Thoracic aorta (tissue), 2 donors: ENCODE results near the gene SNRK. TPM values are rescaled to one million over a fixed set of nuclear protein-coding genes. Genes with fewer than 3 reads are reported as not detected.
A peak's percentile ranks its signal among the peaks of the same experiment; 100 is the strongest.

Experiments used
- ATAC-seq: fragments of 150-250 bp; one replicate; pipeline ENCODE4 v1.8.0; 2017; ENCODE audit warnings: low read depth; ENCODE audit not compliant: insufficient number of reproducible peaks, low FRiP score
- DNase-seq: peaks from one replicate; pipeline ENCODE4 v3.0.0-alpha.2; 2020; ENCODE audit warnings: low spot score
- H3K27ac ChIP-seq, 2 donors: fragments of 200-600 bp; sonication (generic); 1 replicate in 1 of 2; 2 replicates in 1 of 2; pipeline ENCODE4 v1.5.1; 2016; ENCODE audit warnings: mild to moderate bottlenecking in 2 of 2, moderate library complexity in 2 of 2
- H3K27me3 ChIP-seq: fragments of 200-600 bp; sonication (generic); replicated peaks from 2 replicates; pipeline ENCODE4 v1.6.0; 2016; ENCODE audit warnings: mild to moderate bottlenecking; ENCODE audit not compliant: insufficient read depth
- H3K36me3 ChIP-seq: fragments of 200-600 bp; sonication (generic); one replicate; pipeline ENCODE4 v1.5.1; 2016
- H3K4me1 ChIP-seq, 2 donors: fragments of 200-600 bp; sonication (generic); 1 replicate in 1 of 2; 2 replicates in 1 of 2; pipeline versions ENCODE4 v1.5.1 to v1.6.0; 2016; ENCODE audit warnings: low read depth in 2 of 2, mild to moderate bottlenecking in 1 of 2; ENCODE audit not compliant: control insufficient read depth in 1 of 2
- H3K4me3 ChIP-seq: fragments of 200-600 bp; sonication (generic); 2 replicates; pipeline ENCODE4 v1.5.1; 2016; ENCODE audit warnings: mild to moderate bottlenecking
- H3K9me3 ChIP-seq: fragments of 200-600 bp; sonication (generic); 2 replicates; pipeline ENCODE4 v1.5.1; 2016
- total RNA-seq, 2 donors: library from RNA; depleted of rRNA; stranded (reverse); fragments of >200 nt; gene quantifications; one replicate each; pipeline versions ENCODE4 v1.1.0 to v1.2.3, GENCODE V29; 2016
- TF ChIP-seq, protein P1 (sequence below): fragments of 200-600 bp; sonication (generic); IDR thresholded peaks from one replicate; pipeline ENCODE4 v1.5.1; 2019; ENCODE audit warnings: antibody characterized with exemption

SNRK gene
- total RNA-seq, 2 donors from 2014 or later = 26.5 to 82.6 TPM

DNA sequence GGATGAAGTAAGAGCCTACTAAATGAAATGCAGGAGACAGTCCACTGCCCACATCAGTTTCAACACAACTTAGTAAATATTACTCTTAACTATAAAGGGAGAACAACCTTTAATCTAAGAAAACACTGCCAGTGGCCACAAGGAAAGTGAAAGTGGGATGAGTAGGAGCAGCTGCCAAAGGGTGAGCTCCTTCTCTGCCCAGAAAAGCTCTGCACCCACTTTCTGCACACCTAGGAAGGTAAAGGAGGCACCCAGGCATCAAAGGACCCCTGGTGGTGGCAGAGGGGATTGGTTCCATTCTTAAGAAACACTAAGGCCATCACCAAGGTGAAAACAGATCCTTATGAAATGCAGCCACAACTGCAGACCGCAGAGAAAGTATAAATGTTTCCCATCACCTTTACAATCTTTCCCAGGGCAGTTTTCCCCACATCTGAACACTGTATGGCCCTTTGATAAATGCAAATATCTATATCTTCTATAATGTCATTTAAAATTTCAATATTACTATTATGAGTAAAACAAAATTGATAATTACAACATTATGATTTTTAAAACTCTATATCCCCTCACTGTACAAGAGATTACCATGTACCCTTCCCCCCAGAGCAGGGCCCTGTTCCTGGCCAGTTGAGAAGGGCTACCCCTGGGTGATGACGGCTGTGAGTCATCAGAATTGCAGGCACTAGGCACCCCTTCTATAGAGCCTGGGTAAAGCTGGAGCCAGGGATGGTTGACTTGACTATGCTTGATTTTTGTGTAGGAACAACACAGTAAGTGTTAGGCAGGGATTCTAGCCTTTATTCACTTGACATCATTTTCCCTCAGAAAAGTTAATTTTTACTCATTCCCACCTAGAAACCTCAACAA, 92.0 kb downstream of the SNRK start:
- no peak for ATAC-seq
- Histone ChIP-seq H3K4me1 (peaks cover 11 to 27% of the 10 kb centered on the region in 2 donors), H3K27me3 (no peaks in the 10 kb centered on the region), H3K4me3 (no peak overlapping the region), H3K9me3 (no peaks in the 10 kb centered on the region), H3K36me3 (no peaks in the 10 kb centered on the region), H3K27ac (peak overlapping the region; percentile 65 to 68)
- TF ChIP-seq, protein P1, sequence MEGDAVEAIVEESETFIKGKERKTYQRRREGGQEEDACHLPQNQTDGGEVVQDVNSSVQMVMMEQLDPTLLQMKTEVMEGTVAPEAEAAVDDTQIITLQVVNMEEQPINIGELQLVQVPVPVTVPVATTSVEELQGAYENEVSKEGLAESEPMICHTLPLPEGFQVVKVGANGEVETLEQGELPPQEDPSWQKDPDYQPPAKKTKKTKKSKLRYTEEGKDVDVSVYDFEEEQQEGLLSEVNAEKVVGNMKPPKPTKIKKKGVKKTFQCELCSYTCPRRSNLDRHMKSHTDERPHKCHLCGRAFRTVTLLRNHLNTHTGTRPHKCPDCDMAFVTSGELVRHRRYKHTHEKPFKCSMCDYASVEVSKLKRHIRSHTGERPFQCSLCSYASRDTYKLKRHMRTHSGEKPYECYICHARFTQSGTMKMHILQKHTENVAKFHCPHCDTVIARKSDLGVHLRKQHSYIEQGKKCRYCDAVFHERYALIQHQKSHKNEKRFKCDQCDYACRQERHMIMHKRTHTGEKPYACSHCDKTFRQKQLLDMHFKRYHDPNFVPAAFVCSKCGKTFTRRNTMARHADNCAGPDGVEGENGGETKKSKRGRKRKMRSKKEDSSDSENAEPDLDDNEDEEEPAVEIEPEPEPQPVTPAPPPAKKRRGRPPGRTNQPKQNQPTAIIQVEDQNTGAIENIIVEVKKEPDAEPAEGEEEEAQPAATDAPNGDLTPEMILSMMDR = peak; percentile 56
- DNase-seq = no peak

DNA sequence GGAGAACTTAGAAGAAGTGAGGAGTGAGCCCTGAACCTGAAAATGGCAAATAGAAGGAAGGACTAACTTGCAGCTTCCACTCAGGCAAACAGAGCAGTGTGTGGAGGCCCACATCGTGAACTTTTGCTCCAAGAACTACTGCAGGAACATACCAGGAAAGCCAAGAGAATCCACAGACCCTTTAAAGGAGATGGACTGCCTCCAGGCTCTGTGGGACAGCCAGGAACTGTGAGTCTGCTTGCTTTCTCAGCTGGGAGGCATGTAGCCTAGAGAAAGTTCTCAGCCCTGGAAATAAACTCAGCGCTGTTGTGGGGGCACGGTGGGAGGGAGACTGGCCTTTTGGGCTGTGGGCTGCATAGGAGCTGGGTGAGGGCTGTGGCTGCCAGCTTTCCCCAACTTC, 93.0 kb downstream of the SNRK start:
- Histone ChIP-seq H3K36me3 (no peaks in the 10 kb centered on the region), H3K9me3 (no peaks in the 10 kb centered on the region), H3K4me1 (peaks cover 11 to 27% of the 10 kb centered on the region in 2 donors), H3K4me3 (peak overlapping the region; percentile 32), H3K27ac (peak overlapping the region; percentile 65 to 68), H3K27me3 (no peaks in the 10 kb centered on the region)
- TF ChIP-seq, protein P1 = no peak
- ATAC-seq (peak; percentile 43), DNase-seq (peak; percentile 36)

DNA sequence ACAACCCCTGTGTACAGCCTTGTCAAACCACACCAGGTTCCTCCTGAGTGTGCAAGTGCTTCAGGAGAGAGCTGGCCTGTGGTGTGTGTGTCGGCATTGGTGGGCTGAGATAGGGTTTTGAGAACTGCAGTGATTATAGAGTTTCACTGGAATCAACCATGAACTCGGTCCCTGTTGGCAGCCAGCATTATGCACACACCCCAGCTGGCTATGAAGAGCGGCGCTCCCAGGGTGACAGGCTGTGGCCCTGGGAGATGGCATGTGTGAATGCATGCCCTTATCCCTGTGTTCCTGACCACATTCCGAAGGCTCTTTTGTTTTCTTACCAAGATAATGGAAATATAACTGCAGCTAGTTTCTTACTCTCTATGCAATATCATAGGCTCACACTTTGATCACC, 101.8 kb downstream of the SNRK start:
- TF ChIP-seq, protein P1 = no peak
- ATAC-seq = no peak

DNA sequence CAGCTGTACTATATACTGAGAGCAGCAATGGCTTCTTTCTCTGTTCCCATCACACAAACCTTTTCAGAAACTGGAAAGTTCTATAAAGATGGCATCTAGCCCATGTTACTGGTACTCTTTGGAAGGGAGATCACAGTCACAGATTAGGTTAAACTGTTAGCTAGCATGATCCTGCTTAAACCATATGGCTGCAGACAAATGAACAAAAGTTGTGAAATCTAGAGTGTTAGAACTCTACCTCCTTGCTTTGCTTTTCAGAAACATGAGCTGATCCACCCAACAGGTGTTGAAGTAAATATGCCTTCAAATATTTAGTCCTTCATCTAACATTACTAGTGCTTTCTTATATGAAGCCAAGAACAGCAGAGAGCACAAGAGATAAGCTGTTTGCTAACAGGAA, 102.6 kb downstream of the SNRK start:
- Histone ChIP-seq H3K9me3 (no peaks in the 10 kb centered on the region), H3K27ac (peak overlapping the region in 1 of 2 donors; percentile 27), H3K36me3 (no peaks in the 10 kb centered on the region), H3K27me3 (no peaks in the 10 kb centered on the region), H3K4me3 (no peak overlapping the region), H3K4me1 (peaks cover 11 to 15% of the 10 kb centered on the region in 2 donors)
- ATAC-seq (no peak), DNase-seq (no peak)
- TF ChIP-seq, protein P1 = no peak

More for the DNA sequence above, 101.8 kb downstream of the SNRK start:
- H3K4me3 ChIP-seq = no peak overlapping the region
- no peak overlapping the region for H3K27ac ChIP-seq
- H3K9me3 ChIP-seq = no peaks in the 10 kb centered on the region
- H3K27me3 ChIP-seq = no peaks in the 10 kb centered on the region
- DNase-seq = no peak
- peaks cover 11 to 15% of the 10 kb centered on the region in 2 donors for H3K4me1 ChIP-seq
- no peaks in the 10 kb centered on the region for H3K36me3 ChIP-seq

DNA sequence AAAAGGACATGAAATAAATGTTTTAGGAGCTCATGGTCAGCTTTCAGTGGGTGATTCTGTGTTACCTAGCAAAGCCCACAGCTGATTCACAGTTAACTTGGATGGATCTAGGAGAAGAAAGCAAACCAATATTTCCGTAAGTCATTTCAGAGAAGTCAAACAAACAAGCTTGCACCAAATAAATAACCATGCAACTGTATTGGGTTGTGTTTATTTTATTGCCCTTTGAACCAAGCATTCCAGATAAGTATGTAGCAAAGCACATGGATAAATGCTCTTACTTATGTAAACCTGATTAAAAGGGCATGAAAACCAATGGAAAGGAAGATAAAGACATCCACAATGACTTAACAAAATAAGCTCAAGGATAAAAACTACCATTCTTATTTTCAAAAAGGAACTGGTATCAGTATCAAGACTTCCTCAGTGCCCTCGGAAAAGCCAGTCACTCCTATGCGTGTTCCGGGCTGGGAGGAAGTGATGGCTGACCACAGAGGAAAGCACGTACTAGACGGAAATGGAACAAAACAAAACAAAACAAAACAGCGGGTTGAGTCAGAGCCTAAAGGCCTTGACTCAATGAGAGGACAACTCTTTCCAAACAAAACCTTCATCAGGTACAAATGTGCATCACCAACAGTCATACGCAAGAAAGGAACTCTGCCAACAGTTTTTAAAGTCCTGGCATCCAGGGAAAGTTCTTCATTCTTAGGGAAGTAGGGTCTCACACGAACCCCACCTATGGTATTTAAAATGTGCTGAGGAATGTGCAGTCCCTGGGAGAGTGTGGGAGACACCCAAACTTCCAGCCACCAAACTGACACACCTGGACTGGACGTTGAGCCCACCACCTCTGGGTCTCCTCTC, 103.3 kb downstream of the SNRK start:
- Histone ChIP-seq H3K27me3 (no peaks in the 10 kb centered on the region), H3K27ac (peak overlapping the region in 1 of 2 donors; percentile 34), H3K9me3 (no peaks in the 10 kb centered on the region), H3K4me1 (peaks cover 11 to 15% of the 10 kb centered on the region in 2 donors), H3K4me3 (no peak overlapping the region), H3K36me3 (no peaks in the 10 kb centered on the region)
- no peak for ATAC-seq
- no peak for DNase-seq
- TF ChIP-seq, protein P1 = no peak
